Activated CD4-positive, alpha-beta T cell treated with anti-CD3 and anti-CD28 coated beads, Interleukin-2, amount 50 U/mL, for 1 hour (primary cell): ENCODE data around the gene INPP5A.
"Not testable (repeated sequence)": the region's sequence is repeated elsewhere in the genome, so short reads cannot be mapped to it uniquely, and the experiment has no call there.

Source experiments
- DNase-seq: peaks from one replicate; pipeline ENCODE4 v3.0.0-alpha.2; 2020

The INPP5A gene

GRCh38 chr10:132665946-132666704 is 128.5 kb downstream of the INPP5A start:
- no peak for DNase-seq

GRCh38 chr10:132666705-132667341 is 129.2 kb downstream of the INPP5A start:
- no peak for DNase-seq

DNA sequence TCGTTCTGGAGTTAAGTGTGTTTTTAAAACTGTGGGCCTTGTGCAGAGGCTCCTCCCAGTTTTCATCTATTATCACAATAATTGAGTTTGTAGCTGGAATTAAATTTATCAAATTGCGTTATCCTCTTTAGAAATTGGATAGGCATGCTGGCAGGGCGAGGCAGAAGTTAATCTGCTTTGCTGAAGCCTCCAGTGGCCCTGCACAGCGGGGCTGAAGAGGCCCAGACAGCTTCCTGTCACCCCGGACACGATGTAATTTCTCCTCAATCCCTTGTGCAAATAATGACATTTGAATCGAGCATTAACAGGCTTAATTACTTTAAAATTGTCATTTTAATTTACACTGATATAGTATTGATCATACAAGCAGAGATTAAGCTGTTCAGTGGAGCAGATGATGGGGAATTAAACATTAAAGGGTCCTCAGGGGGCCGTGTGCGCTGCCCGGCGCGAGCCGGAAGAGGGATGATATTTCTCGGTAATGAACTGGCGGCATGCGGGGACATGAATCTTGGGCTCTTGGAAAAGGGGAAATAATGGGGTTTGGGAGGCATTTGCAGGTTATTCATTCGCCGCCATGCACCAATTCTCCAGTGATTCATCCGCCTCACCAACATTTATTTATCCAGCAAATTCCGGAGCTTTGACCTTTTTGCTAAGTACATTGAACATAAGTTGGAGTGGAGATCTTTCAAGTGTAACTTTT is 129.9 kb downstream of the INPP5A start:
- no peak for DNase-seq

DNA sequence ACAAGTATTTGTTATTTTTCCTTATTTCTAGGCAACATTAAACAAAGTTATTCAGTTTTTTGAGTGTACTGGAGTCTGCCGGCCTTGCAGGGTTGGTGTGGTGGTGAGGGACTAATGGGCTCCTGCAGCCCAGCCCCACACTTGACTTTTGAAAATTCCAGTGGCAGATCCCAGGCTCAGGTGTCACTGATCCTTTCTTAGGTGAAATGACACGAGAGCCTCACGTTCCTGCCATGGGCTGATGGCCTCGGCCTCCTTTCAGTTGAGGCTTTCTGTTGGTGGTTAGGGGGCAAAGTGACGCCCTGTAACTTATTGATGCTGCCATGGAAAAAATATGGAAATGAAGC is 130.4 kb downstream of the INPP5A start:
- no peak for DNase-seq

GRCh38 chr10:132669208-132669861 is 131.7 kb downstream of the INPP5A start:
- DNase-seq, result no peak

- DNase-seq, result no peak
Observed at GRCh38 chr10:132670546-132671227, 133.1 kb downstream of the INPP5A start.

DNA sequence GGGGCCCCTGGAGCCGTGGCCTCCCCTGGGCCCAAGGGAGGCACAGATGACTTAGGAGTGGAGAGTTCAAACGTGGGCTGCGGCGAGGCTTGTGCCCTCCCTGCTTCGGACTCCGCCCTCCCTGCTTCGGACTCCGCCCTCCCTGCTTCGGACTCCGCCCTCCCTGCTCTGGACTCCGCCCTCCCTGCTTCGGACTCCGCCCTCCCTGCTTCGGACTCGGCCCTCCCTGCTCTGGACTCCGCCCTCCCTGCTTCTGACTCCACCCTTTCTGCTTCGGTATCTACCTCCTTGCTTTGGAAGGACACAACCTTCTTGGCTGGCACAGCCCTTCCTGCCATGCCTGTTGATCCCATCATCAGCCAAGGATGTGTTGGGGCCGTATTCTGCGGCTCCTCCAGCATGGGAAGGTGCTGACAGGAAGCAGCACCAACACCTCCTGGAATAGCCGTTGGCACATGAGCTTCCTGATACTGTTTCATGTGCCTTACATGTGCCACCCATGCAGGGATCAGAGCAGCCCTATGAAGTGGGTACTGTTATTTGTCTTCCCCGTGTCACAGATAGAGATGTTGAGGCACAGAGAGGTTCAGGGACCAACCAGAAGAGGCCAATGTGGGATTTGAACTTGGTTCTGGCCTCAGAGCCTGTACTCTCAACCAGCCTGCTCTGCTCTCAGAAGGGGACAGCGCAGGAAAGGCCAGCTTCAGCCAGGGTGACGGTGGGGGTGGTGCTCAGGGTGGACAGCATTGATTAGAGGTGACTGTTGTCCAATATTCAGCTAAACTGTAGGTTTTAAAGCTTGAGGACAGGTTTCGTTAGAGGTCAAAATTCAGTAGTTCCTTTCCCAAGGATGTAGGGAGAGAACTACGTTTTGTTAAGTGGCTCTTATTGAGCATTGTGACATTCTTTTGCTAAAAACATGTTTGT is 133.9 kb downstream of the INPP5A start:
- no peak for DNase-seq

- not testable (repeated sequence) for DNase-seq
Observed at GRCh38 chr10:132673746-132674145, 136.2 kb downstream of the INPP5A start.

GRCh38 chr10:132674311-132674710 is 136.7 kb downstream of the INPP5A start:
- DNase-seq, result no peak

- no peak for DNase-seq
Observed at GRCh38 chr10:132675031-132675740, 137.6 kb downstream of the INPP5A start.

- DNase-seq, result no peak
Observed at GRCh38 chr10:132676193-132676891, 138.8 kb downstream of the INPP5A start.

- DNase-seq, result no peak
Observed at GRCh38 chr10:132677096-132677472, 139.5 kb downstream of the INPP5A start.

- no peak for DNase-seq
Observed at GRCh38 chr10:132677473-132678227, 140.1 kb downstream of the INPP5A start.

- DNase-seq, result no peak
Observed at GRCh38 chr10:132678436-132679216, 141.0 kb downstream of the INPP5A start.

- DNase-seq, result no peak
Observed at GRCh38 chr10:132679217-132679595, 141.6 kb downstream of the INPP5A start.

DNA sequence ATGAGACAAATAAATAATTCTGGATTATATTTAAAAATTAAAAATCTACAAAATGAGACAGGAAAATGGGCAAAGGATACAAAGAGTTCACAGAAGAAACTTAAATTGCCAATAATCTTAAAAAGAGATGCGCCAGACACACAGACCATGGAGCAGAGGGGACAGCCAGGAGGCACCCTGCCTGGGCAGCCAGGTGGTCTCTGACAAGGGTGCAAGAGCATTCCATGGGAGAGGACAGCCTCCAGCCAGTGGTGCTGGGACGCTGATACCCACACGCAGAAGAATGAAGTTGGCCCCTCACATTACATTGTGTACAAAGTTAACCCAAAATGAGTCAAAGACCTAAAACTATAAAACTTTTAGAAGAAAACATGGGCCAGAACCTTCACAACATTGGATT is 142.1 kb downstream of the INPP5A start:
- no peak for DNase-seq

GRCh38 chr10:132680741-132681140 is 143.2 kb downstream of the INPP5A start:
- DNase-seq, result not testable (repeated sequence)

- DNase-seq, result no peak
Observed at GRCh38 chr10:132681858-132682755, 144.5 kb downstream of the INPP5A start.
